H7 (cell line): ENCODE data around the gene UTRN. TPM values are rescaled to one million over a fixed set of nuclear protein-coding genes. Genes with fewer than 3 reads are reported as not detected.

Experiments used
- DNase-seq: peaks from one replicate; pipeline ENCODE4 v3.0.0; 2012
- H3K27me3 ChIP-seq: 2 replicates; pipeline ENCODE4 v1.6.0; 2011; ENCODE audit warnings: mild to moderate bottlenecking, low read length; ENCODE audit not compliant: control insufficient read depth, insufficient read depth
- H3K36me3 ChIP-seq: replicated peaks from 2 replicates; pipeline ENCODE4 v1.5.1; 2011; ENCODE audit warnings: low read length; ENCODE audit not compliant: control insufficient read depth, insufficient read depth
- H3K4me3 ChIP-seq: 2 replicates; pipeline ENCODE4 v1.5.1; 2011; ENCODE audit warnings: low read depth, mild to moderate bottlenecking, control low read depth, low read length, moderate library complexity; ENCODE audit not compliant: insufficient read depth
- total RNA-seq: library from RNA; depleted of rRNA; stranded (reverse); fragments of >200 nt; shearing (Covaris generic); gene quantifications from 2 replicates; pipeline ENCODE4 v1.2.3, GENCODE V29; 2014; rRNA removed

UTRN gene
- 13.4 and 24.1 TPM in 2 replicates for total RNA-seq

- DNase-seq = peak; percentile 94
- Histone ChIP-seq H3K27me3 (peaks cover 12% of the 10 kb centered on the region), H3K4me3 (peak within 1 kb of the TSS; percentile 67), H3K36me3 (no peaks in the 10 kb centered on the region)
These were observed at the start of gene UTRN for GRCh38 chr6:144284783-144285547. Gene UTRN (plus strand): TSS chr6:144285335. CDS start chr6:144291829, 6,494 bp downstream.

DNA sequence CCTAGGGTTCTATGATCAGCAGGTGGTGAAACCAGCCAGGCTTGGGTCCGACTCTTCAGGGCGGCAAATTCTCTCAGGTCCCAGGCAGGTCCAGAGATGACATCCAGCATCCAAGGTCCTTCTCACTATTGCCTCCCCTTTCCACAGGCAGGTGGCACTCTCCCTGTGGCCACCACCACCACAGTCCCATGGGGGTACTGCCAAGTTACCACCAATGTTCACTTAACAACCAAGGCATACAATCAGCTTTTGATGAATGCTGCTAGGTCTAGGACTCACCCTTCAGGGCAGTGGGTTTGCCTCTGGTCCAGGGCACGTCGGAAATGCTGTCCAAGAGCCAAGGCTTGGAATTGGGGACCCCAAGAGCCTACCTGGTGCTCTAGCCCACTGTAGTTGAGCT, 40.4 kb upstream of the UTRN start:
- no peak overlapping the region for H3K4me3 ChIP-seq
- no peaks in the 10 kb centered on the region for H3K27me3 ChIP-seq
- no peaks in the 10 kb centered on the region for H3K36me3 ChIP-seq
- DNase-seq = no peak

GRCh38 chr6:144246988-144247387, 38.1 kb upstream of the UTRN start:
- Histone ChIP-seq H3K4me3 (no peak overlapping the region), H3K36me3 (no peaks in the 10 kb centered on the region), H3K27me3 (no peaks in the 10 kb centered on the region)
- DNase-seq = no peak

- no peak for DNase-seq
- Histone ChIP-seq H3K4me3 (no peak overlapping the region), H3K36me3 (no peaks in the 10 kb centered on the region), H3K27me3 (no peaks in the 10 kb centered on the region)
These were observed 37.1 kb upstream of the UTRN start for GRCh38 chr6:144248003-144248402.

GRCh38 chr6:144248476-144249301, 36.4 kb upstream of the UTRN start:
- DNase-seq = no peak
- no peak overlapping the region for H3K4me3 ChIP-seq
- H3K36me3 ChIP-seq = no peaks in the 10 kb centered on the region
- no peaks in the 10 kb centered on the region for H3K27me3 ChIP-seq

DNA sequence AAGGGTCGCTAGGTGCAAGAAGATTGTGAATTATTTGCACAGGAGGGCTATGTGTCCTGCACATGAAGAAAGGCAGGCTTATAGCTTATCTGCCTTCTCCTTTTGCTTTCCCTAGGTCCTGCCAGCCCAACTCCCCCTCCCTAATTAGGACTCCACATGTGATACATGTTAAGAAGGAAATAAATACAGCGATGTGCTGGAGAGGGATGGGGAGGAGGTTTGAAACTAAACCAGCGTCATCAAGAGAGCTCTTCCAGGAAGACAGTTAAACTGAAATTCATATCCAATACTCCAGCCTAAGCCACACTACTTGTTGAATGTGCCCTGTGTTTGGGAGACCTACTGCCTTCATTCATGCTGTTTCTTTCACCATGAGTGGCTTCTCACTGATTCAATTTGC, 34.9 kb upstream of the UTRN start:
- no peak overlapping the region for H3K4me3 ChIP-seq
- no peaks in the 10 kb centered on the region for H3K27me3 ChIP-seq
- no peak for DNase-seq

GRCh38 chr6:144252259-144252658, 32.9 kb upstream of the UTRN start:
- Histone ChIP-seq H3K27me3 (no peaks in the 10 kb centered on the region), H3K36me3 (no peaks in the 10 kb centered on the region), H3K4me3 (no peak overlapping the region)
- DNase-seq = no peak

More for the DNA sequence above, 34.9 kb upstream of the UTRN start:
- no peaks in the 10 kb centered on the region for H3K36me3 ChIP-seq

- Histone ChIP-seq H3K27me3 (no peaks in the 10 kb centered on the region), H3K36me3 (no peaks in the 10 kb centered on the region), H3K4me3 (no peak overlapping the region)
- no peak for DNase-seq
These were observed 25.1 kb upstream of the UTRN start for GRCh38 chr6:144259986-144260385.

DNA sequence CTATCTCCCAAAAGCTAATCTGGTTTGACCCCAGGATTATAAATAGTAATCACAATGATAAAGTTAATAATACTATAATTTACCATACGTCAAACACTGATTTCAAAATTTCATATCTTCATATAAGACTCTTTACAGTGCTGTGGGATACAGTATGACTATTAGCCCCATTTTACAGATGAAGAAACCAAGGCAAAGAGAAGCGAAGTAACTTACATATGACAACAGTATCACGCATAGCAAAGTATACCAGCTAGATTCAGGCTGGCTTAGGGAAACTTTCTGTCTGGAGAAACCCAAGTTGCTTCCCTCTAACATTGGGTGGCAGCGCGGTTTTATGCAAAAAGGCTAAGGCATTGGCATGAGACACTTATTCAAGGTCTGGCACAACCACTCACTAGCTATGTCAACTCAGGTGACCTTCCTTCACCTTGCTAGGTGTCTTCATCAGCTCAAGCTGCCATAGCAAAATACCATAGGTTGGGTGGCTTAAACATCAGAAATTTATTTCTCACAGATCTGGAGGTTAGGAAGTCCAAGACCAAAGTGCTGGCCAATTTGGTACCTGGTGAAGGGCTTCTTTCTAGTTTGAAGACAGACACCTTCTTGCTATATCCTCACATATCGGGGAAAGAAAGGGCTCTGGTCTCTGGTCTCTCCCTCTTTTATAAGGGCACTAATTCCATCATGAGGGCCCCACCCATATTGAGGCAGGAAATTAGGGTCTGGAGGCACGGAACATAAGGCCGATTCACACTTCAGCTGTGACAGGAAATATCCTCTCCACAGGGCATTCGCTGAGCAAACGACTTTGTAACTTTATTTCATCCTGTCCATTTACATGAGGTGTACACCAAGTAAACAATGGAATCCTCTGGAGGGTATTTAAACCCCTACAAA, 22.4 kb upstream of the UTRN start:
- DNase-seq = no peak
- no peak overlapping the region for H3K4me3 ChIP-seq
- no peaks in the 10 kb centered on the region for H3K27me3 ChIP-seq
- no peaks in the 10 kb centered on the region for H3K36me3 ChIP-seq

GRCh38 chr6:144263786-144264185, 21.3 kb upstream of the UTRN start:
- DNase-seq = no peak
- Histone ChIP-seq H3K36me3 (no peaks in the 10 kb centered on the region), H3K27me3 (no peaks in the 10 kb centered on the region), H3K4me3 (no peak overlapping the region)

GRCh38 chr6:144264270-144265060, 20.7 kb upstream of the UTRN start:
- H3K27me3 ChIP-seq = no peaks in the 10 kb centered on the region
- no peak overlapping the region for H3K4me3 ChIP-seq
- DNase-seq = no peak
- H3K36me3 ChIP-seq = no peaks in the 10 kb centered on the region

- H3K36me3 ChIP-seq = no peaks in the 10 kb centered on the region
- H3K27me3 ChIP-seq = no peaks in the 10 kb centered on the region
- no peak for DNase-seq
- no peak overlapping the region for H3K4me3 ChIP-seq
These were observed 20.1 kb upstream of the UTRN start for GRCh38 chr6:144265061-144265357.

DNA sequence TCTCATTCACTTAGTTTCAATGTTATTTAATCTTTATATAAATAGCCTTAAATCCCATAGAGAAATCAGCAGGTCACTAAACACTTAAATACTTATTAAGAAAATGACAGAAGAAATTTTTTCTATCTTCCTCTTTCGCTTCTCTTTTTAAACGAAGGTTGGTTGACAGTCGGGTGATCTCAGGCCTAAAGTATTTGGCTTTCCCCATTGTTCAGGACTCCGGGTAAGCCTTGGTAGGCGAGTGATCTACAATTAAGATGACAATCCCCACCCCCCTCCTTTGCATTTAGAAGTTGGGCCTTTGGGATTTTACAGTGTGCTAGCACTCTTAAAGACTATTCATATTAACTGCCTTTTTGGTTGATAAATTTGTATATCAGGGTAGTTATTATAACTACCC, 19.7 kb upstream of the UTRN start:
- Histone ChIP-seq H3K27me3 (no peaks in the 10 kb centered on the region), H3K36me3 (no peaks in the 10 kb centered on the region), H3K4me3 (no peak overlapping the region)
- peak; percentile 79 for DNase-seq

DNA sequence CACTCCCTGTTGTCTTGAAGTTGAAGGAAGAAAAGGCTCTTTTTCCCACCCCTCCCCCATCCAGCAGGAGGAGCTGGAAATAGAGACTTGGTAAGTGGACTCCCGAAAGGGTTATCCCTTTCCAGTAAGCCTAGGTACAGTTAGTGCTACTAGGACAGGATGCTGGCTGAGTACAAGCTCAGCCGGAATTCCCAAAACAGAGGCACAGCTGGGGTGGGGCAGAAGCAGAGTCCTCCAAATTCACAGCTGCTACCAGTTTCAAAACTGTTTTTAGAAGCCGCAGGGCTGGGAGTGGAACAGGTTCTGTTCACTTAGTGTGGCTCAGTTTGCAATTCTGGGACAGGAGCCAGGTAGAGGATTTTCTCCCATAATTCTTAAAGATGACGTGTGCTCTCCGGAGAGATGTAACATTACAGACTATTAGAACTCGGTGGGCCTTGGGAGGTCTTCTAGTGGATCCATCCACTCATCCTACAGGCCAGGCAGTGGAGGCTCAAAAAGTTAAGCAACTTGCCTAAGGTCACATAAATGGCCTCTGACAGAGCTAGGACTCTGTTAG, 19.0 kb upstream of the UTRN start:
- Histone ChIP-seq H3K27me3 (no peaks in the 10 kb centered on the region), H3K4me3 (no peak overlapping the region), H3K36me3 (no peaks in the 10 kb centered on the region)
- peak; percentile 74 for DNase-seq
